Transverse colon (tissue), 4 donors: ENCODE data around the gene RAB20. TPM values are rescaled to one million over a fixed set of nuclear protein-coding genes. Genes with fewer than 3 reads are reported as not detected.

Source experiments
- DNase-seq: peaks from one replicate; pipeline ENCODE4 v3.0.0-alpha.2; 2019
- H3K27ac ChIP-seq, 4 donors: fragments of 200-600 bp; sonication (generic); 2 replicates each; pipeline ENCODE4 v1.5.1; 2016 to 2018; ENCODE audit warnings: inconsistent platforms in 4 of 4
- H3K27me3 ChIP-seq: fragments of 200-600 bp; sonication (generic); 2 replicates; pipeline ENCODE4 v1.5.1; 2017; ENCODE audit warnings: inconsistent platforms
- H3K36me3 ChIP-seq, 4 donors: fragments of 200-600 bp; sonication (generic); 2 replicates each; pipeline ENCODE4 v1.5.1; 2017 to 2019; ENCODE audit warnings: inconsistent platforms in 4 of 4
- H3K4me1 ChIP-seq, 4 donors: fragments of 200-600 bp; sonication (generic); 2 replicates each; pipeline ENCODE4 v1.5.1; 2017 to 2020; ENCODE audit warnings: inconsistent platforms in 4 of 4
- H3K4me3 ChIP-seq, 4 donors: fragments of 200-600 bp; sonication (generic); 1 replicate in 1 of 4; 2 replicates in 3 of 4; pipeline versions ENCODE4 v1.5.1 to v1.6.1; 2017 to 2019; ENCODE audit warnings: inconsistent platforms in 4 of 4
- H3K9me3 ChIP-seq, 2 donors: fragments of 200-600 bp; sonication (generic); 2 replicates each; pipeline ENCODE4 v1.5.1; 2017 to 2019; ENCODE audit warnings: inconsistent platforms in 2 of 2
- EP300 ChIP-seq: sonication (generic); formaldehyde crosslinking; IDR thresholded peaks from one replicate; pipeline ENCODE4 v1.6.1; 2017; ENCODE audit warnings: antibody characterized with exemption, low read depth
- POLR2A ChIP-seq: fragments of 450-650 bp; IDR thresholded peaks from one replicate; pipeline ENCODE4 v1.6.1; 2016; ENCODE audit warnings: antibody characterized with exemption, mild to moderate bottlenecking, moderate library complexity
- POLR2AphosphoS5 ChIP-seq, 3 donors: sonication (generic); formaldehyde crosslinking; IDR thresholded peaks; one replicate each; pipeline ENCODE4 v1.6.1; 2016; ENCODE audit warnings: antibody characterized with exemption in 3 of 3
- WGBS, 2 donors: methylation state at CpG; one replicate each; pipeline ENCODE4 v1.1.5; 2018; ENCODE audit warnings: low coverage in 1 of 2; 5-methylcytosine and 5-hydroxymethylcytosine counted together
- in situ Hi-C, 4 donors: fragments of 200-750 bp; cut with MboI; loops; one replicate each; pipeline versions ENCODE4 v1.15.0 to v1.15.1; 2017; ENCODE audit warnings: low sequenced_read_pairs in 3 of 4, low pct_ligation_motif_present in 1 of 4, low pct_unique_long_range_greater_than_20kb in 1 of 4
- intact Hi-C: fragments of 100-400 bp; cut with DNase I; formaldehyde crosslinking; loops from one replicate; pipeline ENCODE4 v1.15.1; 2023; ENCODE audit warnings: low total_unique reads
- total RNA-seq, 4 donors: library from RNA; depleted of rRNA; stranded (reverse); fragments of >200 nt; gene quantifications; one replicate each; pipeline ENCODE4 v1.1.0, GENCODE V29; 2016
- TF ChIP-seq, protein P1 (sequence below), 5 experiments: fragments of 200-600 bp in 3 of 5; fragments of 450-650 bp in 2 of 5; sonication (generic) in 3 of 5; IDR thresholded peaks; 1 replicate in 2 of 5; 2 replicates in 3 of 5; pipeline ENCODE4 v1.5.1; 2016 to 2017; ENCODE audit warnings: antibody characterized with exemption in 5 of 5, inconsistent platforms in 3 of 5, mild to moderate bottlenecking in 2 of 5, moderate library complexity in 1 of 5

The RAB20 gene
- total RNA-seq, 4 donors from 2014 or later: 12.5 to 66.2 (median 54.1) TPM

DNA sequence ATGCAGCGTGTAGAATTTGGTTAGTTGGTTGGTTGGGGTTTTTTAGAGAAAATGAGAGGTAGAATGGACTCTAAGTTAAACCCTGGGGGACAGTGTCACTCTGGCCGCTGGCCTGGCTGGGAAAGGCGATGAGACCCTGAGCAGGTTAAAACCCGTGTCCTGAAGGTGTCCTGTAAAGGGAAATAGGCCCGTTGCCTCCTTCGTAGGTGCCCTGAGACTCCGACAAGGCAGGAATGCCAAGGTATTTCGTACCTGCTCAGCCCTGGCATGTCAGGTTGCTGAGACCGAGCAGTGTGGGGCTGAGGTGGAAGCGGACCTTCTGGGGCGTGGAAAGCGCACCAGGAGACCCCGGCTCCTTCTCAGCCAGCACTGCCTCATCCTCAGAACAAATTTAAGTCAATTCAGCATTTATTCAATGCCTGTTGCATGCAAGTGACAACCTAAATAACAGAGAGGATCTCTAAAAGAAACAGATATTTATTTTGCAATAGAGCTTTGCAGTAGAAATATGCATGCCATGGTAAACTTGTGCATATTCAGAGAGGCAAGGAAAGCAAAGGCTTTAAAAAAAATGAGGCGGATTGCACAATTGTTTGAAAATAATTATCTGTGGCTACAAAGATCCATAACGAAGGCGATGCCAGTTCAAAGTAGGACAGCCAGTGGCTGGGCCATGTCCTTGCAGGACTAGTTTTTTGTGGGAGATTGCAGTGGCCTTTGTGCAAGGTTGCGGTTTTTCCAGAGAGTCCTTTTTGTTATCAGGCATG, 1.4 kb upstream of the RAB20 start:
- in situ Hi-C loops: no loop called here
- peak overlapping the region in 3 of 4 donors; percentile 72 to 75 (median 74) for H3K4me3 ChIP-seq

GRCh38 chr13:110562036-110562597, 595 bp upstream of the RAB20 start:
- peaks cover 0 to 31% (median 21%) of the 10 kb centered on the region in 4 donors for H3K4me1 ChIP-seq
- peak overlapping the region; percentile 72 to 93 (median 74) for H3K4me3 ChIP-seq
- DNase-seq: no peak
- H3K27me3 ChIP-seq: no peaks in the 10 kb centered on the region
- no peaks in the 10 kb centered on the region for H3K9me3 ChIP-seq
- H3K27ac ChIP-seq: peak overlapping the region; percentile 93 to 98 (median 96)
- TF ChIP-seq POLR2AphosphoS5 (IDR thresholded peaks at IDR 0.05) (no peak), POLR2A (no peak), EP300 (no peak)
- TF ChIP-seq, protein P1, sequence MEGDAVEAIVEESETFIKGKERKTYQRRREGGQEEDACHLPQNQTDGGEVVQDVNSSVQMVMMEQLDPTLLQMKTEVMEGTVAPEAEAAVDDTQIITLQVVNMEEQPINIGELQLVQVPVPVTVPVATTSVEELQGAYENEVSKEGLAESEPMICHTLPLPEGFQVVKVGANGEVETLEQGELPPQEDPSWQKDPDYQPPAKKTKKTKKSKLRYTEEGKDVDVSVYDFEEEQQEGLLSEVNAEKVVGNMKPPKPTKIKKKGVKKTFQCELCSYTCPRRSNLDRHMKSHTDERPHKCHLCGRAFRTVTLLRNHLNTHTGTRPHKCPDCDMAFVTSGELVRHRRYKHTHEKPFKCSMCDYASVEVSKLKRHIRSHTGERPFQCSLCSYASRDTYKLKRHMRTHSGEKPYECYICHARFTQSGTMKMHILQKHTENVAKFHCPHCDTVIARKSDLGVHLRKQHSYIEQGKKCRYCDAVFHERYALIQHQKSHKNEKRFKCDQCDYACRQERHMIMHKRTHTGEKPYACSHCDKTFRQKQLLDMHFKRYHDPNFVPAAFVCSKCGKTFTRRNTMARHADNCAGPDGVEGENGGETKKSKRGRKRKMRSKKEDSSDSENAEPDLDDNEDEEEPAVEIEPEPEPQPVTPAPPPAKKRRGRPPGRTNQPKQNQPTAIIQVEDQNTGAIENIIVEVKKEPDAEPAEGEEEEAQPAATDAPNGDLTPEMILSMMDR (IDR thresholded peaks at IDR 0.05): no peak
- intact Hi-C loops (loop anchor here (5.0 kb wide), 1 partner anchor 55 kb away; the partner anchor contains the start of gene NAXD), in situ Hi-C loops (no loop called here)
- H3K36me3 ChIP-seq: no peaks in the 10 kb centered on the region
- 8 to 13% methylated on average over 3 to 20 of the region's 24 CpGs for WGBS, 2 donors

More for the DNA sequence above, 1.4 kb upstream of the RAB20 start:
- Histone ChIP-seq H3K27ac (peak overlapping the region; percentile 93 to 98 (median 96)), H3K27me3 (no peaks in the 10 kb centered on the region), H3K36me3 (no peaks in the 10 kb centered on the region), H3K4me1 (peaks cover 0 to 31% (median 21%) of the 10 kb centered on the region in 4 donors), H3K9me3 (no peaks in the 10 kb centered on the region)
- WGBS, 2 donors: 33 to 69% methylated on average over 4 to 17 of the region's 17 CpGs
- DNase-seq: no peak
- TF ChIP-seq, protein P1 (IDR thresholded peaks at IDR 0.05): no peak
- TF ChIP-seq EP300 (no peak), POLR2AphosphoS5 (IDR thresholded peaks at IDR 0.05) (no peak), POLR2A (no peak)
- intact Hi-C loops: loop anchor here (5.0 kb wide), 1 partner anchor 54 kb away; the partner anchor contains the start of gene NAXD

GRCh38 chr13:110560601-110561343, 750 bp downstream of the RAB20 start:
- in situ Hi-C loops: no loop called here
- peak overlapping the region; percentile 72 to 87 (median 74) for H3K4me3 ChIP-seq
- H3K36me3 ChIP-seq: no peaks in the 10 kb centered on the region
- peaks cover 0 to 44% (median 34%) of the 10 kb centered on the region in 4 donors for H3K4me1 ChIP-seq
- peak; percentile 38 for DNase-seq
- WGBS, 2 donors: 0 to 3% methylated on average over 4 to 13 of the region's 29 CpGs
- peak overlapping the region; percentile 93 to 98 (median 96) for H3K27ac ChIP-seq
- no peaks in the 10 kb centered on the region for H3K9me3 ChIP-seq
- H3K27me3 ChIP-seq: no peaks in the 10 kb centered on the region
- intact Hi-C loops: loop anchor here (5.0 kb wide), 1 partner anchor 57 kb away; the partner anchor contains the start of gene NAXD
- TF ChIP-seq EP300 (no peak), POLR2A (peak; percentile 26), POLR2AphosphoS5 (IDR thresholded peaks at IDR 0.05) (peak; percentile 32 to 67 (median 57))
- TF ChIP-seq, protein P1 (IDR thresholded peaks at IDR 0.05): no peak
